WTC11 (cell line): ENCODE results near the gene AOC1. TPM values are rescaled to one million over a fixed set of nuclear protein-coding genes. Genes with fewer than 3 reads are reported as not detected.

Experiments
- ATAC-seq: fragments of 200-7000 bp; cut with Tn5 transposase; 2 replicates; pipeline ENCODE4 v1.10.0; 2021; ENCODE audit warnings: mild to moderate bottlenecking, moderate library complexity
- CTCF ChIA-PET: fragments of 300-600 bp; sonication (Branson Sonifier 250); formaldehyde crosslinking; loops from one replicate; lab custom pipeline; 2021; ENCODE audit warnings: antibody characterized with exemption; lab: Charles Lee
- POLR2A ChIA-PET: fragments of 350-600 bp; sonication (Branson Sonifier 250); formaldehyde crosslinking; loops from one replicate; lab custom pipeline; 2021; ENCODE audit warnings: antibody characterized with exemption; lab: Charles Lee
- DNase-seq: peaks from one replicate; pipeline ENCODE4 v3.0.0; 2021; ENCODE audit warnings: low spot score
- H3K27ac Mint-ChIP-seq: 2 replicates; pipeline ENCODE4 v1.8.0; 2021; ENCODE audit warnings: mixed read lengths
- H3K27me3 Mint-ChIP-seq: 2 replicates; pipeline ENCODE4 v1.8.0; 2021; ENCODE audit warnings: low read depth, mild to moderate bottlenecking, moderate library complexity, mixed read lengths
- H3K36me3 Mint-ChIP-seq: 2 replicates; pipeline ENCODE4 v1.8.0; 2021; ENCODE audit warnings: mixed read lengths
- H3K4me1 Mint-ChIP-seq: 2 replicates; pipeline ENCODE4 v1.8.0; 2022; ENCODE audit warnings: mixed read lengths
- H3K4me3 Mint-ChIP-seq: 2 replicates; pipeline ENCODE4 v1.8.0; 2021; ENCODE audit warnings: mild to moderate bottlenecking, moderate library complexity, mixed read lengths
- H3K9me3 Mint-ChIP-seq: 2 replicates; pipeline ENCODE4 v1.8.0; 2021; ENCODE audit warnings: mixed read lengths
- SMAD4 ChIP-seq: sonication (generic); formaldehyde crosslinking; IDR thresholded peaks from 2 replicates; pipeline ENCODE4 v1.8.0; 2022; ENCODE audit warnings: mild to moderate bottlenecking, missing genetic modification reagents
- total RNA-seq: library from RNA; stranded (reverse); gene quantifications from 3 replicates; pipeline ENCODE4 v1.2.3, GENCODE V29; 2021
- TF ChIP-seq, protein P1 (sequence below): sonication (generic); formaldehyde crosslinking; IDR thresholded peaks from 2 replicates; pipeline ENCODE4 v1.8.0; 2022; ENCODE audit warnings: mild to moderate bottlenecking, missing genetic modification reagents

The AOC1 gene
- total RNA-seq, 1 experiment from 2014 or later = 0.17 TPM

DNA sequence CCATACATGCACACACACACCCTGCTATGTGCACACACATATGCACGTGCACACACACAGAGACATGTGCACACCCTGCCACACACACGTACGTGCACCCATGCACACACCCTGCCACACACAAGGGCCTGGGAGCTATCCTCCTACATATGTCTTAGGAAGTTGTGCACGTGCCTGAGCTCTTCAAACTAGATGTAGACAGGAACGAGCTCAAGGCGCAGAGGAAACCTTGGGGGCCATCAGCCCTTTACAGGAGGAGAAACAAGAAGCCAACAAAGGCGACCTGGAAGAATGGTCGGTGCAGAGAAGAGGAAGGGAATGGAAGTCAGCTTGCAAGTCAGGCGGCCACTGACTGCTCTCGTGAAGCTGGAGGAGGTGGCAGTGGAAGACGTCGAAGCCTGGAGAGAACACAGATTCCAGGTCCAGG, 58.7 kb downstream of the AOC1 start:
- Mint-ChIP-seq H3K27ac (no peak overlapping the region), H3K36me3 (no peaks in the 10 kb centered on the region), H3K27me3 (peaks cover 9% of the 10 kb centered on the region), H3K4me3 (no peak overlapping the region), H3K4me1 (peaks cover 11% of the 10 kb centered on the region), H3K9me3 (no peaks in the 10 kb centered on the region)
- no peak for TF ChIP-seq SMAD4 (CRISPR knock-in tag)
- TF ChIP-seq, protein P1, sequence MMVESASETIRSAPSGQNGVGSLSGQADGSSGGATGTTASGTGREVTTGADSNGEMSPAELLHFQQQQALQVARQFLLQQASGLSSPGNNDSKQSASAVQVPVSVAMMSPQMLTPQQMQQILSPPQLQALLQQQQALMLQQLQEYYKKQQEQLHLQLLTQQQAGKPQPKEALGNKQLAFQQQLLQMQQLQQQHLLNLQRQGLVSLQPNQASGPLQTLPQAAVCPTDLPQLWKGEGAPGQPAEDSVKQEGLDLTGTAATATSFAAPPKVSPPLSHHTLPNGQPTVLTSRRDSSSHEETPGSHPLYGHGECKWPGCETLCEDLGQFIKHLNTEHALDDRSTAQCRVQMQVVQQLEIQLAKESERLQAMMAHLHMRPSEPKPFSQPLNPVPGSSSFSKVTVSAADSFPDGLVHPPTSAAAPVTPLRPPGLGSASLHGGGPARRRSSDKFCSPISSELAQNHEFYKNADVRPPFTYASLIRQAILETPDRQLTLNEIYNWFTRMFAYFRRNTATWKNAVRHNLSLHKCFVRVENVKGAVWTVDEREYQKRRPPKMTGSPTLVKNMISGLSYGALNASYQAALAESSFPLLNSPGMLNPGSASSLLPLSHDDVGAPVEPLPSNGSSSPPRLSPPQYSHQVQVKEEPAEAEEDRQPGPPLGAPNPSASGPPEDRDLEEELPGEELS (CRISPR knock-in tag) = no peak
- ChIA-PET POLR2A (no interaction called here), CTCF (interaction anchor here (0.8 to 3.4 kb wide), 6 partner anchors 10 to 78 kb away, joined by 4 to 38 read pairs (median 7); no protein-coding TSS in a partner anchor)
- no peak for DNase-seq
- peak; percentile 30; the same call in 1 of the 2 replicates for ATAC-seq

Other genes starting within 250 kb of the AOC1 start
- 0.13 to 0.18 TPM (median 0.14 TPM) in 3 replicates for gene GIMAP6, start 220.1 kb upstream of the AOC1 start, total RNA-seq
- 0.15 to 0.37 TPM (median 0.18 TPM) in 3 replicates for gene GIMAP2, start 166.8 kb upstream of the AOC1 start, total RNA-seq
- 0.05 to 0.09 TPM in 2 of 3 replicates, not detected in the other for gene GIMAP1, start 135.9 kb upstream of the AOC1 start, total RNA-seq
- gene GIMAP5, start 115.1 kb upstream of the AOC1 start, total RNA-seq = 0.24 to 0.46 TPM (median 0.39 TPM) in 3 replicates
- 1.0 to 1.6 TPM (median 1.3 TPM) in 3 replicates for gene TMEM176B, start 52.2 kb upstream of the AOC1 start, total RNA-seq
- gene TMEM176A, start 51.7 kb upstream of the AOC1 start, total RNA-seq = 0.30 to 0.74 TPM (median 0.64 TPM) in 3 replicates
- 13.9 to 16.2 TPM (median 14.6 TPM) in 3 replicates for gene KCNH2, start 125.8 kb downstream of the AOC1 start, total RNA-seq
- 5.7 to 7.0 TPM (median 6.6 TPM) in 3 replicates for gene NOS3, start 138.5 kb downstream of the AOC1 start, total RNA-seq
- 2.4 to 3.8 TPM (median 2.4 TPM) in 3 replicates for gene ATG9B, start 172.0 kb downstream of the AOC1 start, total RNA-seq
- gene ABCB8, start 175.9 kb downstream of the AOC1 start, total RNA-seq = 27.9 to 35.9 TPM (median 28.4 TPM) in 3 replicates
- 3.4 to 5.5 TPM (median 5.2 TPM) in 3 replicates for gene ASIC3, start 196.0 kb downstream of the AOC1 start, total RNA-seq
- 23.6 to 27.8 TPM (median 24.5 TPM) in 3 replicates for gene CDK5, start 205.4 kb downstream of the AOC1 start, total RNA-seq
- 131 to 164 TPM (median 131 TPM) in 3 replicates for gene SLC4A2, start 207.1 kb downstream of the AOC1 start, total RNA-seq
- gene FASTK, start 228.3 kb downstream of the AOC1 start, total RNA-seq = 62.1 to 70.2 TPM (median 67.7 TPM) in 3 replicates
- 61.3 to 72.8 TPM (median 62.5 TPM) in 3 replicates for gene TMUB1, start 231.0 kb downstream of the AOC1 start, total RNA-seq
- 107 to 163 TPM (median 113 TPM) in 3 replicates for gene AGAP3, start 234.0 kb downstream of the AOC1 start, total RNA-seq